HG03521 (cell line): ENCODE measurements around the gene RTN4R.
A peak's percentile ranks its signal among the peaks of the same experiment; 100 is the strongest.
"Not testable (repeated sequence)": the region's sequence is repeated elsewhere in the genome, so short reads cannot be mapped to it uniquely, and the experiment has no call there.

Source experiments
- ATAC-seq: cut with Tn5 transposase; IDR thresholded peaks from one replicate; pipeline ENCODE4 v1.9.1; 2021; ENCODE audit warnings: mild to moderate bottlenecking, moderate library complexity; ENCODE audit not compliant: unreplicated experiment

The RTN4R gene

GRCh38 chr22:20305894-20306645, 38.0 kb upstream of the RTN4R start:
- ATAC-seq = no peak

GRCh38 chr22:20305230-20305893, 37.2 kb upstream of the RTN4R start:
- ATAC-seq = not testable (repeated sequence)

- no peak for ATAC-seq
These were observed 36.5 kb upstream of the RTN4R start for GRCh38 chr22:20304646-20305045.

GRCh38 chr22:20303229-20303534, 35.1 kb upstream of the RTN4R start:
- ATAC-seq = not testable (repeated sequence)

GRCh38 chr22:20302438-20303228, 34.5 kb upstream of the RTN4R start:
- no peak for ATAC-seq

GRCh38 chr22:20299746-20300136, 31.6 kb upstream of the RTN4R start:
- no peak for ATAC-seq

- peak; percentile 40 for ATAC-seq
These were observed 31.0 kb upstream of the RTN4R start for GRCh38 chr22:20298803-20299745.

- no peak for ATAC-seq
These were observed 30.1 kb upstream of the RTN4R start for GRCh38 chr22:20298110-20298802.

GRCh38 chr22:20297414-20298109, 29.4 kb upstream of the RTN4R start:
- no peak for ATAC-seq

GRCh38 chr22:20296598-20296997, 28.5 kb upstream of the RTN4R start:
- ATAC-seq = no peak

- ATAC-seq = no peak
These were observed 27.3 kb upstream of the RTN4R start for GRCh38 chr22:20295262-20296064.

- ATAC-seq = no peak
These were observed 24.6 kb upstream of the RTN4R start for GRCh38 chr22:20292673-20293232.

GRCh38 chr22:20292108-20292507, 24.0 kb upstream of the RTN4R start:
- no peak for ATAC-seq

- ATAC-seq = no peak
These were observed 23.5 kb upstream of the RTN4R start for GRCh38 chr22:20291604-20292063.

- no peak for ATAC-seq
These were observed 23.1 kb upstream of the RTN4R start for GRCh38 chr22:20291249-20291586.

- ATAC-seq = no peak
These were observed 22.6 kb upstream of the RTN4R start for GRCh38 chr22:20290578-20291248.

GRCh38 chr22:20290045-20290392, 21.9 kb upstream of the RTN4R start:
- ATAC-seq = no peak
